ENCODE data around the gene ZFAND3.
"Not testable (repeated sequence)": the region's sequence is repeated elsewhere in the genome, so short reads cannot be mapped to it uniquely, and the experiment has no call there.

ZFAND3 gene

DNA sequence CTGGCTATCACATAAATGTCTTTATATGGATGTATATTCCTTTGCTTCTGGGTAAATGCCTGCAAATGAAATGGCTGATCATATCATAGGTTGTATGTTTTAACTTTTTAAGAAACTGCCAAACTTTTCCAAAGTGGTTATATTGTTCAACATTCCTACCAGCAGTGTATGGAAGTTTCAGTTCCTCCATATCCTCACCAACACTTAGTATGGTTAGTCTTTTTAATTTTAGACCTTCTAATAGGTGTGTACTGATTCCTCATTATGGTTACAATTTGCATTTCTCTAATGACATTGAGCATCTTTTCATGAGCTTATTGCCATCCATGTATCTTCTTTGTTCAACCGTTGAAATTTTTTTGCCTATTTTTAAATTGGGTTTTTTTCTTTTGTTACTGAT lies 155.4 kb downstream of the ZFAND3 start:
- DNase-seq, result peak; percentile 22

DNA sequence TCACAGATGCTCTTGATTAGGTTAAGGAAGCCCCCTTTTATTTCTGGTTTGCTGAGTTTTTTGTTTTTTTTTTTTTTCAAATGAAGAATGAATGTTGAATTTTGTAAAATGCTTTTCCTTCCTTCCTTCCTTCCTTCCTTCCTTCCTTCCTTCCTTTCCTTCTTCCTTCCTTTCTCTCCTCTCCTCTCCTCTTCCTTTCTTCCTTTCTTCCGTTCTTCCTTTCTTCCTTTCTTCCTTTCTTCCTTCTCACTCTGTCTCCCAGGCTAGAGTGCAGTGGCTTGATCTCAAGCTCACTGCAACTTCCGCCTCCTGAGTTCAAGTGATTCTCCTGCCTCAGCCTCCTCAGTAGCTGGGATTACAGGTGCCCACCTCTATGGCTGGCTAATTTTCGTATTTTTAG lies 158.2 kb downstream of the ZFAND3 start:
- no peak for DNase-seq

DNA sequence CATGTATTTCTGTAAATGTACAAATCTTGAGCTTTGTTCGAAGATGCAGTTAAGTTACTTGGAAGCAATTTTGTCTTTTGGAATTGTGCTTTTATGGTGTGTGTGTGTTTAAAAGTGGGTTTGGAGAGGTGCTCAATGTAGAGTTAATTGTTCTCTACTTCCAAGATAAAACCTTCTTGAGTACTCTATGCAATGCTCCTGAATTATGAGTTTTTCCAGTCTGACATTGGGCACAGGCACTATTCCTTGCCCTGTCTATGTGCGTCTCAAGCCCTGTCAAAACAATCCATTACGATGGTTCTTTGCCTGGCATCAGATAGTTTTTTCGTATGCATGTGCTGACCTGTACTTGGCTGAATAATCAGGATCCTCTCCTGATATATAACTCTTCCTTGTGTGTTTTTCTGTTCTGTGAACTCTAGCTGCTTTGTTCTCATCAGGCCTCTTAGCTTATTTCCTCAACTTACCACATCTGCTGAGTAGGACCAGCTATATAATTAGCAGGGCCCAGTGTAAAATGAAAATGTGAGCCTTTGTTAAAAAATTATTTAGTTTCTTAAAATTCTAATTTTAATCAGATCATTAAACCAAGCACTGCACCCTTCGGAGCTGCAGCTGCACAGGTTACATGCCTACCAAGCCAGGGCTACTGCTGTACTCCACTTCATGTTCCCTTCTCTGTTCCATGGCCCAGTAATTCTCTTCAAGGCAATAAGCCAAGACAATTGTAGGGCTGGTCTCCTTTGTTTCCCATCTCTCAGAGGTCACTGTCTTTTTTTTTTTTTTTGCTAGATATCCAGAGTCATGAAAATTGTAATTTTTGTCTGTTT lies 160.1 kb downstream of the ZFAND3 start:
- DNase-seq, result no peak

DNA sequence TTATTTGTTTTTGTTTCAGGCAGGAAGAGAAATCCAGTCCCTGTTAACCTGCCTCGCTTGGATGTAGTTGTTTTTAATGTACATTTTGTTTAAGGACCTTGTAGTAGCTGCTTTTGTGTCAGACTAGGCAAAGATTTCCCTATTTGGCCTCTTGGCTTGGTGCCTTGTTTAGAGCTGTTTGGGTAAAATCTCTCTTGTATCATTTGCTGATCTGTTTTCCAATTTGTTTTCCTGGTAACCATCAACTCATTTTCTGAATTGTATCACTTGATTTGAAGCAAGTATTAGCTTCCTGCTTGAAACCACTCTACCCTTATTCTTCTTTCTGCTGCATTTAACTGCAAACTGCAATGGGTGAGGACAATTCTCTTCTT lies 160.7 kb downstream of the ZFAND3 start:
- DNase-seq, result no peak

DNA sequence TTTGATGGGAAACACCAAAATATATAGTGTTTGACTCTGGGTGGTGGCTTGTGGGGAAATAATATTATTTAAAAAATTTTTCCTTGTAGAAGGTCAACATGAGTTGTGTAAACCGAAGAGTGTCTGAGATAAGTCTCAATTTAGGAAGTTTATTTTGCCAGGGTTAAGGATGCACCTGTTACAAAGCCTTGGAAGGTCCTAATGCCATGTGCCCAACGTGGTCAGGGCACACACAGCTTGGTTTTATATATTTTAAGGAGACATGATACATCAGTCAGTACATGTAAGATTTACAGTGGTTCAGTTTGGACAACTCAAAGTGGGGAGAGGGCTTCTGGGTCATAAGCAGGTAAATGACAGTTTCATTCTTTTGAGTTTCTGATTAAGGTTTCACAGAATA lies 162.1 kb downstream of the ZFAND3 start:
- no peak for DNase-seq

DNA sequence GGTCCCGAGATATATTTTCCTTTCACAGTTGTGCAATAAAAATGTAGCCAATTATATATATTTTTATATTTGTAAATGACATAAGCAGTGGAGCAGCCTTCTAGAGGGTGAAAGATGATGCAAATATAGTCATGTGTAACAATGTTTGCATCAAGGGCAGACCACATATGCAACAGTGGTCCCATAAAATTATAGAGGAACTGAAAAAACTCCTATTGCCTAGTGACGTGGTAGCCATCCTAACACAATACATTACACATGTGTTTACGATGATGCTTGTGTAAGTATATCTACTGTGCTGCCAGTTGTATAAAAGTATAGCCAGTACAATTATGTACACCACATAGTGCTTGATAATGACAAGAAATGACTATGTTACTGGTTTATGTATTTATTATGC lies 162.8 kb downstream of the ZFAND3 start:
- DNase-seq, result no peak

DNA sequence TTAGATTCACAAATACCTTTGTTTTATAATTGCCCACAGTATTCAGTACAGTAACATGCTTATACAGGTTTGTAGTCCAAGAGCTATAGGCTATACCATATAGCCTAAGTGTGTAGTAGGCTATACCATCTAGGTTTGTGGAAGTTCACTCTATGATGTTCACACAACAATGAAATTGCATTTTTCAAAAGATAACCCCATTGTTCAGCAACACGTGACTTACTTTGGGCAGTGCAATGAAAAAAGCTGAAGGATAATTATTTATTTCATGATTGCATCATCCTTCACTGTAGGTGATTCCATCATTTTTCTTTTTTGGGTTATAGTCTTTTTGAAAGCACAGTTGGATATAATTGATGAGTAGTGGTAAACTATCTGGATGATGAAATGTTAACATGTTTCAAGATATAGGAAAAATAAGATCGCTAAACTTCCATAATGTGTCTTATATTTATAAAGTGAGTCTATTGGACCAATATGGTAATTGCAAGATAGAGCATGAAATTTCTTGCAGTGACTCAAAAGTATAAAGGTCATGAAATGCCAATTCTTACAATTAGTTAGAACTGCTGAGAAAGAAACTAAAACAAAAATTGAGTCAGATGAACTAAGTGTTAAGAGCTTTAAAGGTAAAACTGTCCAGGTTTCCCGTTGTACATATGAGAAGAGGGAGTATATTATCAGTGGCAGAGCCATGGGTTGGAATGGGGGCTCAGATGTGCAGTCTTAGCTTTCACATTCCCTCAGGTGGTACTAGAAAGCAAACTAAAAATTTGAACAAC lies 164.4 kb downstream of the ZFAND3 start:
- peak; percentile 91 for DNase-seq

DNA sequence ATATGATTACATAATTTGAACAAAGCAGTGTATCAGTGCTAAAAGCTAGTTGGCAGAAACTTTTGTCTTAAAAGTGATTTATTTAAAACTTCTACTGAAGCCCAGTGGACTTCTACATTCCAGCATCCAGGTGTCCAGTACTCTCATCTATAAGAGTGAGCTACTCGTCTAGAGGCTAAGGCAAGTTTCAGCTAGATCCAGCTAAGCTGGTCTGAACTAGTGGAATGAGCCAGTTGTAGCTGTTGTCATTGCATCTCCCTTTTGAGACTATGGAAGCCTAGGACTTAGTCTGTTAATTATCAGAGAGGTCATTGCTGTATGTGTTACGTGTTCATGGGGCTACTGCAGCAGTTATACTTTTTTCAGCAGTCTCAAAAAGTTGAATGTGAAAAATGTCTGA lies 165.1 kb downstream of the ZFAND3 start:
- DNase-seq, result peak; percentile 53

DNA sequence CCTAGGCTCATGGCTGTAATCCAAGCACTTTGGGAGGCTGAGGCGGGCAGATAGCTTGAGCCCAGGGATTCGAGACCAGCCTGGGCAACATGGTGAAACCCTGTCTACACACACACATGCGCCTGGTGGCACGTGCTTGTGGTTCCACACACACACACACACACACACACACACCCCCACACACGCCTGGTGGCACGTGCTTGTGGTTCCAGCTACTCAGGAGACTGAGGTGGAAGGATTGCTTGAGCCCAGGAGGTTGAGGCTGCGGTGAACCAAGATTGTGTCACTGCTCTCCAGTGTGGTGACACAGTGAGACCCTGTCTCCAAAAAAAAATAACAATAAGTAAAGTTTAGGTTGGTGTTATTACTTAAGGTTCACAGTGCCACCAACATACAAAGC lies 165.8 kb downstream of the ZFAND3 start:
- peak; percentile 28 for DNase-seq

DNA sequence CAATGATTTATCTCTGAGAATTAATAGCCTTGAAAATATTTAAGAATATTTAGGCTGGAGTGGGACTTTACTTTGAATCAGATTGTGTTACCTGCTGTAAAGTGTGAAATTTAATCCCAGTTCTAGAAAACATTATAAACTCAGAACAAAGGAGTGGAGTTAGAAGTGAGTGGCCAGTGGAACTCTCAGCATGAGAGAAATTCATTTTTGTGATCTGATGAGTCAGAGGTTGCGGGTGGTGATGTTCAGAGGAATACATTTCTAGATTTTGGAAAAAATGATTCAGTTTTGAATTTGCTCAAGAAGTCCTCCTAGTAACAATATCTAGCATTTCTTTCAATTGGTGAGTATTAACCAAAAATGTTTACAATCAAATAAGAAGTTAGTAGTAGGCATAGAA lies 167.5 kb downstream of the ZFAND3 start:
- DNase-seq, result no peak

DNA sequence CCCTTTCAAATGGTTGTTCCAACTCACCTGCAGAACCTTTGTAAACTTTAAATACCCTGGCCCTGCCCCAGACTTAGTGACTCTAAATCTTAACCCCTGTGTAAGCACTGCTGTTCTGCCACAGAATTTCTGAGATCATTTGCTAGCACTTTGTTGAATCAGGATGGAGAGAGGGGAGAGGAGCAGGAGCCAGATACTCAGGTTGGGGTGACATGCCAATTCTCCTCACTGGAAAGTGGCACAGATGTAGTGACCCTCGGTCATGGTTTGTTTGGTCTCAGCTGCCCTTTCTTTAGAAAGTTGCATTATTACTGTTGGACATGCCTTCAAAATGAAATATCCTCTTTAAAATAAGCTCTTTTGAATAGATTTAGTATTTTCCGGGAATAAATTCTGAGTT lies 168.0 kb downstream of the ZFAND3 start:
- no peak for DNase-seq

DNA sequence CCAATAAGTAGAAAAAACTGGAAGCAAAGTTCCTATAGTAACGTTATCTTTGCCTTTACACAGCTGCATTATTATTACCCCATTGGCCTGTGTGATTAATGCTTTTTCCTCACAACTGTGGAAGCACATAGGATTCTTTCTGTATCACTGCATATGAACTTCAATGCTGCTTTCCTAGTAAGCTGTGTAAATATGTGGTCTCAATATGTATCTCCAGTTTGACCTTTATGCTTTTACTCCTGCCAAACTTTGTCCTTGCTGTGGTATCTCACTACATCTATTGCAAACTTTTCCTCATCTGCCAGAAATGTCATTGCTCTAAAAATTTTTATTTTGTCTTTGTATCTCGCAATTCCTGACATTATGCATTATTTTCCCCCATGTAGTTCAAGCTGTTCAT lies 168.6 kb downstream of the ZFAND3 start:
- DNase-seq, result no peak

DNA sequence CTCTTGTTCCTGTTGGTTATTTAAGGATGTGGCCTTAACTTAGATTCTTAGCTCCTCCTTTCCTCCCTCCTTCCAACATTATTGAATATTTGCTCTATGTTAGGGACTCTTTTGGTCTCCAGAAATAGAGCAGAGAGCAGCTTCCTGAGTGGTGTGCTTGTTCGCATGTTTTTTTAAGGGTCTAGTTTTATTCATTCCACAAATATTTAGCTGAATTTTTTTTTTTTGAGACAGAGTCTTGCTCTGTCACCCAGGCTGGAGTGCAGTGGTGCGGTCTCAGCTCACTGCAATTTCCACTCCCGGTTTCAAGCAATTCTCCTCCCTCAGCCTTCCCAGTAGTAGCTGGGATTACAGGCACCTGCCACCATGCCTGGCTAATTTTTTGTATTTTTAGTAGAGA lies 169.2 kb downstream of the ZFAND3 start:
- no peak for DNase-seq

DNA sequence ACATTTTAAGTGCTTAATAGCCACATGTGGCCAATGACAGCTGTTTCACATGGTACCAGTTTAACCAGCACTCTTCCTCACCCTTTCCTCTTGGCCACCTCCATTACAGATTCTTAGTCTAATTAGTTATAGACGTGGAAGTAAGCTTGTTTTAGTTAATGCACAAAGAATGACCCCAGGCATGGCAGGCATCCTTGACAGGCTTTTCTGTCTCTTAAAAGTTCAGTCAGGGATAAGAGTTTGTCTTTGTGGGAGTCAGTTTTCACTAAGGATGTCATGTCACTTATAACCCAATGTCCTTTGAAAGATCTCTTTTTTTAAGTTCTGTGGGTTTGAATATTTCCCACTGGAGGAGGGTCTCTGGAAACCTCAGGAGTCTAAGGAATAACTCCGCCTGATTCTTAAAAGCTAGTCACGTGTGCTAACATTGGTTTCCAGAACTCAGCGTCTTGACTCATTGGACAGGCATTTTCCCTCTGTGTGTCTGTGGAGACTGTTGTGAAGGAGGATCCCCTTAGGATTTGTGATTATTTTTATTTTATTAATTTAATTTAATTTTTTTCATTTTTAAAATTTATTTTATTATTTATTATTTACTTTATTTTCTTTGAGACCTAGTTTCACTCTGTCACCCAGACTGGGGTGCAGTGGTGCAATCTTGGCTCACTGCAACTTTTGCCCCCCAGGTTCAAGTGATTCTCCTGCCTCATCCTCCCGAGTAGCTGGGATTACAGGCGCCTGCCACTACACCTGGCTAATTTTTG lies 171.4 kb downstream of the ZFAND3 start:
- no peak for DNase-seq

DNA sequence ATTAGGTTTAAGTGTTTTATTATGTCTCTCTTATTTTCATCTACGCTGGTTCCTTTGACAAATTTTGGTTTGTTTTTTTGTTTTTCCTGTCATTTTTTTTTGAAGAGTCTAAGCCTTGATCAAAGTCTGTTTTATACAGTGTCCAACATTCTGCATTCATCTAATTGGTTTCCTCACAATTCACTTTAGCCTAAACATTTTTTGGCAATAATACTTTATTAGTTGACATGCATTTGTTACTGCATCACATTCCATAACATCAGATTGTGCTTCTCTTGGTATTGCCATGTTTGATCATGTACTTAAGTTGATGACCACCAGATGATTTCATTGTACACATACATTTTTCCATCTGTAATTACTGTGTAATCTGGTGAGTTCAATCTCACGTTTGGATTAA lies 173.2 kb downstream of the ZFAND3 start:
- no peak for DNase-seq

DNA sequence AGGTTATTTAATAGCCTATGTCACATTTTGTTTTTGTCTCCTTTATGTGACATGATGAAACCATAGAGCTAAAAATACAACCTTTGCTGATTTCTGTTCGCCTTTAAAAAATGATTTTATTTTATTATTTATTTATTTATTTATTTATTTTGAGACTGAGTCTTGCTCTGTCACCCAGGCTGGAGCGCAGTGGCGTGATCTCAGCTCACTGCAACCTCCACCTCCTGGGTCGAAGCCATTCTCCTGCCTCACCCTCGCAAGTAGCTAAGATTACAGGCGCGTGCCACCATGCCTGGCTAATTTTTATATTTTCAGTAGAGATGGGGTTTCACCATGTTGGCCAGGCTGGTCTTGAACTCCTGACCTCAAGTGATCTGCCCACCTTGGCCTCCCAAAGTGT lies 173.7 kb downstream of the ZFAND3 start:
- DNase-seq, result not testable (repeated sequence)

DNA sequence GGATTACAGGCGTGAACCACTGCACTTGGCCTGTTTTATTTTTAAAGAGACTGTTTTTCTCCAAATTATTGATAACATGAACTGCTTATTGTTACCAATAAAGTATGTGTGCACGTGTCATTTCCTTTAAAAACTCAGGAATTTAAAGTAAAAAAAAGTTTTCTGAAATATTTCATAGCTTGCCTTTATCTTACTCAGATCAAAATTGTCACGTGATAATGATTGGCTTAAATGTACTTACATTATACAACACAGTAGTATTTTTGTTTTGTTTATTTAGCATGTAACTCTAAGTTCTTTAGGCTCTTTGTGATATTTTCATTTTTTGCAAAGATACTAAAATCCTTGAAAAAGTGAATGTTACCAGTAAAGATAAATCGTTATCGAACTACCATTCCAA lies 174.1 kb downstream of the ZFAND3 start:
- DNase-seq, result no peak

DNA sequence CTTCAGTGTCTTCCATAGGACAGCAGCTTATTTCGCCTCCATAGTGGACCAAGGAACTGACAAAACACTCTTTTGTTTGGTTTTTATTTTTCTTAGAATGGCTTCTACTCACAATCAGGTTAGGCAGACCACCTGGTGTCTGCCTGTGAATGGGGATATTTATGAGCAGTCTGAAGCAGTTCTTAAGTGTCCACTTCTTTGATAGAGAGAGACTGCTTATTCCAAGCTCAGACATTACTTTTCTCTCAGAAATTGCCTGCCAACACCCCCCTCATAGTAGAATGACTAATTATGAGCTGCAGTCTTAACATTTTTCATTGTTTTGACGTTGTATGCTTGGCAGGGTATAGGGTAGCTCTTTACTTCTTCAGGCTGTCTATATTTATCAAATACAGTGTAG lies 174.7 kb downstream of the ZFAND3 start:
- no peak for DNase-seq

DNA sequence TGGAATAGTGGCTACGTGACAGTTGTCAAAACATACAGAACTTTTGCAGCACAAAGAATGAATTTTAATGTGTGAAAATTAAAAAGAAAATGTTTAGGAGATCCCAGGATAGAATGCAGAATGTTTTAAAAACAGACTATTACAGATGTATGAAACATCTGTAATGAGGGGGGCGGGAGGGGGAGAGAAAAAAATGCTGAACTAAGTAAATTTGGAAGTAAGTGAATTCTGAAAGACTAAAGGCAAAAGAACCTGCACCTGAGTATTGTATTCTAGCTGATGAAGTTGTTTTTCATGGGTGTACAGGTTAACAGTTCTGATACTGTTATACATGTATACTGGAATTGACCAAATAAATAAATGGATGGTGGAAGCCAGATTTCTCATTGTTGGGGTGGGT lies 178.8 kb downstream of the ZFAND3 start:
- no peak for DNase-seq

DNA sequence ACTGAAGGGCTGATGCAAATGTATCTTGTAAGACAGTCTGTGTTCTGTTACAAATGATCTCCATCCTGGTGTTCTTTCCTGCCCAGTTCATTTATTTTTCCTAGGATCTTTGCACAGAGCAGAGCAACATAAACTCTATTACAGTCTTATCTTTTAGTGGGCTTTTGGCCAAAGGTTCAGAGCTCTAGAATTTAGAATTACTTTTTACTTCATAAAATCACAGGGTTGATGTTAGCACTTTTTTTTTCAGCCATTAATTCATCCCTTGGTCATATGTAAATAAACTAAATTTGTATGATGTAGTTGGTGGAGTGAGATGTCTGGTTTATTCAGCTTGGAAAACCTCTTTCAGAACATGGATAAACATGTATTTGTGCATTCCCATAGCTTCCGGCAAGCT lies 181.9 kb downstream of the ZFAND3 start:
- DNase-seq, result no peak

DNA sequence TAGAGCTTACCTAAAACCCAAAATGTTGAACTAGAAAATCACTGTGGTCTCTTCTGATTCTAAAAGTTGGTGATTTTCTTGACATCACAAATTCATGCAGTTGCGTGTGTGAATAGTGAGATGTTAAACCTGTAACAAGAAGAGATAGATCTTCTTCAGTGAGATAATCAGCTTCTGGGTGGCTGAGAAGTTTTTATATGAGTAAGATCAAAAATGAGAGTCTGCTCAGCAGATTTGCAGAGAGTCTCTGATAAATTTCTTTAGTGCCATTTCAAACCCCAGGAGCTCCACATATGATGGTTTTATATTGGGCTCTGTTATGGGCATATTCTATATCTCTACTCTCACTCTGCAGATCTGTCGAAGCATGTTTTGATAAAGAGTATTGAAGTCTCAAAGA lies 185.4 kb downstream of the ZFAND3 start:
- no peak for DNase-seq

DNA sequence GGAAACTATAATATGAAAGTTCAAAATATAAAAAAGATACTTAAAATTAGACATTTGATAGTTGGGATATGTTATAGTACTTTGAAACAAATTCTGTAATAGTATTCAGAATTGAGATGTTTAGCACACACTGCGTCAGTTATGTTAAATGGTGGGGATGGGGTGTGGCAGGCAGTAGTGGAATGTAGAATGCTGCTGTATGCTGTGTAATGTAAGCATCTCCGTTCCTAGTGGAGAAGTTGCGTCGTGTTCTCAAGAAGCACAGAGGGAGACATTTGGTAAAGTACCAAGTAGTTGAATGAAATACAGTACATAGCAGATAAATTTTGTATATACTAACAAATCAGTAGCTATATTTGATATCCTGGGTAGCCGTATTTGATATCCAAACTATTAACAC lies 192.4 kb downstream of the ZFAND3 start:
- DNase-seq, result no peak

DNA sequence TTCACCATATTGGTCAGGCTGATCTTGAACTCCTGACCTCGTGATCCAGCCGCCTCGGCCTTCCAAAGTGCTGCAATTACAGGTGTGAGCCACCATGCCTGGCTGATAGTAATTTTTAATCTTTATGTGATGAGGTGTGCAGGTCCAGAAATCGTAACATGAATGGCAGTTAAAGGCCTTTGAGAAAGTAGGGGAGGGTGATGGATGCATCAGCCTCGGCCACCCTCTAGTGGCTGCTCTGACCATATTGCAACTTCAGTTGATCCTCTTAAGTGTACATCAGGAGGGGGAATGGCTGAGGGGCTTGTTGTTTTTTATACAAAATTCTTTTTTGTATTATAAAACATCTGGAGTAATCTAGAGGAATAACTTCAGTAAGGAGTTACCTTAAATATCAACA lies 193.0 kb downstream of the ZFAND3 start:
- DNase-seq, result peak; percentile 64

DNA sequence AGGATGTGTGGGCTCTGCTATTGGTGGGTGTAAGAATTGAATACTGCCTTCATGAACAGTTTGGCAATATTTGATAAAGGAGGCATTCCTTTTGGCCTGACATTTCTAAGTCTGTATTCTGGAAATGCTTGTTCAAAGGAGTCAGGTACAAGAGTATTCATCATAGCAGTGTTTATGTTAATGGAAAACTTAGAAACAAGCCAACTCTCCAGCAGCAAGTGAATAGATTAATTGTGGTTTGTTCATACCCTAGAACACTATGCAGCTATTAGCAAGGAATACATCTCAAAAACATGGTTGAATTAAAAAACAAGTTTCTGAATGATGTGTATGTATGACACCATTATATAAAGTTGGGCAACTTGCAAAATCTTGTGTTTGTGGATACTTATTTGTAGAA lies 195.8 kb downstream of the ZFAND3 start:
- no peak for DNase-seq
